HG03196 (cell line): ENCODE measurements around the gene SUGP1.
"Not testable (repeated sequence)": the region's sequence is repeated elsewhere in the genome, so short reads cannot be mapped to it uniquely, and the experiment has no call there.

Source experiments
- ATAC-seq: cut with Tn5 transposase; IDR thresholded peaks from one replicate; pipeline ENCODE4 v1.9.1; 2021; ENCODE audit not compliant: unreplicated experiment

The SUGP1 gene

DNA sequence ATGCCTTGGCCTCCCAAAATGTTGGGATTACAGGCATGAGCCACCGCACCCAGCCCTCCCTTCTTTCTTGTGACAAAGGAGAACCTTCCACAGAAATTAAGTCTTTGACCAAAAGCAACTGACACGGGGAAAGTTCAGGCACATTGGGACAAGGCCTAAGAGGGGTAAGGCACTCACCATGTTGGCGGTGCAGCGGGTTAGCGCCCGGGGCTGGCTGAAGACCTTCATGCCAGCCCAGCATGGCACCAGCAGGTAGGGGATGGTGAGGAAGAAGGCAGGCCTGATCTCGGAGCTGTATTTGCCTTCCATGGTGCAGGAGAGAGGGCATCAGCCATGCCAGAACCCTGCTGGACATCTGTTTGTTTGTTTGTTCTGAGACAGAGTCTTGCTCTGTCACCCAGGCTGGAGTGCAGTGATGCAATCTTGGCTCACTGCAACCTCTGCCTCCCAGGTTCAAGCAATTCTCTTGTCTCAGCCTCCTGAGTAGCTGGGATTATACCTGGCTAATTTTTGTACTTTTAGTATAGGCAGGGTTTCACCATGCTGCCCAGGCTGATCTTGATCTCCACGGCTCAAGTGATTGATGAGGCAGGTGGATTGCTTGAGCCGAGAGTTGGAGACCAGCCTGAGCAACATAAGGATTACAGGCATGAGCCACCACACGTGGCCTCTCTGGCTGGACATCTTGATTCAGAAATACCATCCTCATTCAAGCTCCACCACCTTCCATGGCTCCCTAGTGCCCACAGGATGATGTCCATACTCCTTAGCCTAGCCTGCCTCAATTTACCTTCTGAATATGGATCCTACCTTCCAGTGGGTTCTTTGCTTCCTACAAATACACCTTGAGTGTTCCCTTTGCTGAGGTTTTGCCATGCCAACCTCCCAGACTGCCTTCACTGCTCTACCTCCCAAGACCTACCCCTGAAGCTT, 51.6 kb downstream of the SUGP1 start:
- ATAC-seq = no peak

DNA sequence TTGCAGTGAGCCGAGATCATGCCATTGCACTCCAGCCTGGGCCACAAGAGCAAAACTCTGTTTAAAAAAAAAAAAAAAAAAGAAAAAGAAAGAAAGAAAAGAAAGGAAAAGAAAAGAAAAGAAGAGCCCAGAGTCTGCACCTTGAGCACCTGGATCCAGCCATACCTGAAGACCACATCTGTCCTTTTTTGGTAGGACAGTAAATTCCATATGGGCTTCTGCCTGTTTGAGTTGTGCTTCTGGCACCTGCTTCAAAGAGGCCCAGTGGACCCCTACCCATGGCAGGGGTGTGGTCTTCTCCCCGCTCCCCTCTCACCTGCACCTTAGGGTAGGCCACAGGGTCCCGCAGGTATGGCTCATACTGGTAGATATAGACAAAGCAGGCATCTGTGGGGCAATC, 53.0 kb downstream of the SUGP1 start:
- no peak for ATAC-seq

DNA sequence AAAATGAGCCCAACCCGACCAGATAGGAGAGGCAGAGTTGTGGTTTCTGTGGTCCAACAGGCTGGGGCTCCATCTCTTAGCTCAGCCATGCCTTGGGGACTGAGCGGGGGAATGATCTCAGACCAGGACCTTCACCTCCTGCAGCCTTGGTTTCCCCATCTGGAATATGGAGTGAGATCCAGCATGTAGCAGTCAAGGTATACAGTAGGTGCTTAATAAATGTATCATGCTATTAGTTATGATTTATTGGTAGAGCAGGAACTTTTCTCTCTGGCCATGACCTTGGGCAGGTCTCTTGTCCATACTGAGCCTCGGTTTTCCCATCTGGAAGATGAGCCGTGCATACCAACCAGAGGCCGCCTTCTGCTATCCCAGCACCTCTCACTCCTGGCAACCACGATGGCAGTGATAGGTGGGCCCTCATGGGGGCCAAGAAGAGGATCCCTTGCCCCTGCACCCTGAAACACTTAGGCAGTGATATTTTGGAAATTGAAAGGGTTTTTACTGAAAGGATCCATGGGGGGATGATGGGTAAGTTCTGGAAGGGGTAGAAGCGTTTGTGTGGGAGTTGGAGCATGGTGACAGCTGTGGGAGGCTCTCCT, 56.3 kb downstream of the SUGP1 start:
- ATAC-seq = no peak

DNA sequence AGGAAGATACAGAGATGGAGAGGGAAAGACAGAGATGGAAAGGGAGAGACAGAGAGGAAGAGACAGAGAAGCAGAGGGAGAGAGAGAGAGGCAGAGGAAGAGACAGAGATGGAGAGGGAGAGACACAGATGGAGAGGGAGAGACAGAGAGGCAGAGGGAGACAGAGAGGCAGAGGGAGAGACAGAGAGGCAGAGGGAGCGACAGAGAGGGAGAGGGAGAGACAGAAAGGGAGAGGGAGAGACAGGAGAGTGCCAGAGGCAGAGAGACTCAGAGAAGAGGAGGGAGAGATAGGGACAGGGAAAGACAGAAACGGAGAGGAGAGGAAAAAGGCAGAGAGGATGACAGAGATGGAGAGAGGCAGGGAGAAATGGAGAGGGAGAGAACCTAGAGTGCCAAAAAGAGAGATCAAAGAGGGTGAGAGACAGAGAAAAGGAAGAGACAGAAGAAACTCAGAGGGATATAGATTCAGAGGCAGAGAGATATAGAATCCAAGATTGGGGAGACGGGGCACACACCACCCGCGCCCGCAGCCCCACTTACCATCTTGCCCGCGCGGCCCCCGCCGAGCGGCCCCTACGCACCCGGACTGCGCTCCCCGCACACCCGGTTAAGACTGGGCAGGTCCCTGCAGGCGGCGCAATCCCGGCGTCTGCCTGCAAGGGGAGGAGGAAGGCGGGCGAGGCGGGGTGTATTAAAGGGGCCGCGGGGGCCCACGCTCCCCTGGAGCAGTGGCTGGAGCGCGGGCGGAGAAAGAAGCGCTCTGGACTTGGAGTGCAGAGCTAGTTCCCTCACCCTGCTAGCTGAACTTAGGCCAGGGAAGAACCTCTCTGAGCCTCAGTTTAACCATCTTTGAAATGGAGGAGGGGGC, 57.9 kb downstream of the SUGP1 start:
- ATAC-seq = no peak

DNA sequence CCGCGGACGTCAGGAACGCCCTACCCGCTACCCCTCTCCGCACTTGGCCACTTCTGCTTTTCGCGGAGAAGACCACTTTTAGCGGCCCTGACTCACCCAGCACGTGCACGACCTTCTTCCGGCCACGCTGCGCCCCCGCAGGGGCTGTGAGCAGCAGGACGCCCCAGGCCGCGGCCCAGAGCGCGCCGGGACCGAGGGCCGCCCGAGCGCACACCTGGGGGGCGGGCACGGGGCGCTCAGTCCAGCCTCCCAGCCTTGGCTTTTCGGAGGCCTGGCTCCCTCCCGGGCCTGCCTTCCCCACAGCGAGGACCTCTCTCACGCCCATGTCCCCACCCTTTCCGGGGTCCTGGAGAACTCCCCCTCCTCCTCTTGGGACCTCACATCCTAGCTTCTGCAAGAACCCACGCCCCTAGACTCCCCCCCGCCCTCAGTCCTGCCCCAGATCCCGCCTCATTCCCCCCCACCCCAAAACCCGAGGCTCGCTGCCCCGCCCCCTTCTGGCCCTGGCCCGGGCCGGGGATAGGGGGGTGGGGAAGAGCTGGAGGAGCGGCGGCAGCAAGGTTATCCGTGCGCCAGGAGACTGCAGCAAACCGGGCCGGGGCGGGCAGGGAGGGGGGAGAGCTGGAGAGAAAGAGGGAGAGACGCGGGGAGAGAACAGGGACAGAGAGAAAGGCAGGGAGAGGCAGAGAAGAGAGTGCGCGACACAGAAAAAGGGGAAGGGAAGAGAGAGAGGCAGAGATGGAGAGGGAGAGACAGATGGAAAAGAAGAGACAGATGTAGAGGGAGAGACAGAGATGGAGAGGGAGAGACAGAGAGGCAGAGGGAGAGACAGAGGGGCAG, 58.7 kb downstream of the SUGP1 start:
- ATAC-seq = no peak

DNA sequence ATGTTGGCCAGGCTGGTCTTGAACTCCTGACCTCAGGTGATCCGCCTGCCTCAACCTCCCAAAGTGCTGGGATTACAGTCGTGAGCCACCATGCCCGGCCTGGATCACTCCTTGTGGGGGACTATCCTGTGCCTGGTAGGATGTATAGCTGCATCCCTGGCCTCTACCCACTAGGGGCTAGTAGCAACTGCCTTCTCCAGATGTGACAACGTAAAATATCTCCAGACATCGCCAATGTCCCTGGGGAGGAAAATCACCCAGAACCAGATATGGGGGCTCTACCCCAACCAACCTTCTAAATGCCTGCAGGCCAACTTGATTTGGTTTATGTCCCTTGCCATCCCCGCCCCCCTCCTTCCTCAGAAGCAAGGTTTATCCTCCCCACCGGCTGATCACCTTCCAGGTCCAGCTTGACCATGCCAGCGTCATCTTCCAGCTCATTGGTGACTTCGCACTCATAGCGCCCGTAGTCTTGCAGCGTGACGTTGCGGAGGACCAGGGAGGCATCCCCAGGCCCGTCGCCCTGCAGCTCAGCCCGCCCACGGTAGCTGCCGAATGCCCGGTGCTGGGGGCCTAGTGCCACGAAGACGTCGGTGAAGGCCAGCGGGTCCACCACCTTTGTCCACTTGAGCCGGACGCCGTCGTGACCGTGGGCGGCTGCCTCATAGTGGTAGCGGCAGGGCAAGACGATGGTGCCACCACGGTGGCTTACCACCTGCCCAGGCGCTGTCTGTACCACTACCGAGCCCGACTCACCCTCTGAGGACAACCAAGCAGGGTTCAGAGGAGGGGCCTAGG, 59.7 kb downstream of the SUGP1 start:
- no peak for ATAC-seq

DNA sequence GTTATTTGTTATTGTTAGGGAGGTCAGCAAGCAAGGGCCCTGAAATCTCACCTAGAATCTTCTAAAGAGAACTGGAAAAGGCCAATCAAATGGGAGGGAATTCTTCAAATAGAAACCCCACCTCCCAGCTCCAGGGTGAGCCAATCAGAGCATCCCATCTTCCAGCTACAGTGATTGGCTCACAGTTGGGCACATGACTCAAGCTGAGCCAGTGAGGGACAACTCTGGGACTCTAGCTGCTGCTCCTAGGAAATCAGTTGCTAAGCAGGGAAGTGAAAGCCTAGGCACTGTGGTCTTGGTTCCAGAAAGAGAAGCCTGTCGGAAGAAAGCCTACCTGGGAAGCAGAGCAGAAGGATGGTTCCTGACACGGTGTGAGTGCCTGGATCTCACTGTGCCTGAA, 60.6 kb downstream of the SUGP1 start:
- no peak for ATAC-seq

DNA sequence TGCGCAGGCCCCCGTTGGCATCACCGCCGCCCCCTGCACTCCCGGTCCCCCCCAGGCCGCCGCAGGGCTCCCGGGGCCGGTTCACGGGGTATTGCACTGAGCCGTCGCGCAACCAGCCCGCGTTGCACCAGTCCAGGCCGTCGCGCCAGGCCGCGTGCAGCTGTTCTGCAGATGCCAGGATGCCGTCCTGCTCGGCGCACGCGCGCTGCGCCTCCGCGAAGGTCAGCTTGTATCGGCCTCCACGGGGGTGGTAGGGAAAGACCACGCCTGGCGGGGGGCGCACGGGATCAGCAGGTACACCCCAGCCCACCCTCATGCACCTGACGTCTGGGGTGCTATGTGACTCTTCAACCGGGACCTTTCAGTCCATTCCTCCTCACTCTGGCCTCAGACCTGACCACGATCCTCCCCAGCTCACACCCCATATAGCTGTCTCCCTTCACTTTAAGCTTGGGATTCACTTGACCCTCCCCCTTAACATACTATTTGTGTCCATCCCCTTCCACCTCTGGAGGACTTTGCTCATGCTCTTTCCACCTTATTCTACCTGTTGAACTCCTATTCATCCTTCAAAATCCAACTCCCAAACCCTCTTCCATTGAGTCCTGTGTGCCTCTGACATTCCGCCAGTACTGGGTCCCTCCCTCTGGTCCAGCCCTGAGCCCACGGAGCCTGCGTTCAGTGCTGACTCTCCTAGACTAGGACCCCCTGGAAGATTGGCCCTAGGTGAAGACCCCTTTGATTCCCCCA, 61.5 kb downstream of the SUGP1 start:
- ATAC-seq = no peak

DNA sequence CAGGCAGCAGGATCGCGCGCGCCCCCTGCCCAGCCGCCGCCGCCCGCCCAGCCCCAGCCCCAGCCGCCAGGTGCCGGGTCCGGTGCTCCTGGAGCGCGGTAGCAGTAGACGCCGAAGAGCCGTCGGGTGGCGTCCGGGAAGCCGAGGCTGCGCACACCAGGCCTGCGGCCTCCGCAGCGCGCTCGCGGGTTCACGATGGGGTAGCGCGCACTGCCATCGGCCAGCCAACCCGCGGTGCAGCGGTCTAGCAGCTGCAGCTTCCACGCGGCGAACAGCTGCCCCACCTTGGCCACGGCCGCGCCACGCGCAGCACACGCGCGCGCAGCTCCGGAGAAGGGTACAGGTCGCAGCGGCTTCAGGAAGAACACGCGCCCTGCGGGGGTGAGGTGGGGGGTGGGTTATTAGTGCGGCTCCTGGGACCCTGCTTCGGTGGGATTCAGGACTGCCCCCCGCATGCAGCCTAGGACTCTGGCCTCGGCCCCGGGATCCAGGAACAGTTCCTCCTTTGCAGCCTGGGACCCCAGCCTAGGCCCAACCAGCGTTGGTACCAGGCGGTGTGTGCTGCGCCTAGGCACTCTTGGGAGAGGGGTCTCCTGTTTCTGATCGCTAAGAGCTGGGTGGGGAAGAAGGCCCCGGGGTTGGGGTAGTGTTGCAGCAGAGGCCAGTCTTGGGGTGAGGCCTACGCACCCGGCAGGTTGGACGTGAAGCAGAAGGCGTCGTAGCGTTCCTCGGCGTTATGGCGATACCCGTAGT, 62.3 kb downstream of the SUGP1 start:
- no peak for ATAC-seq

DNA sequence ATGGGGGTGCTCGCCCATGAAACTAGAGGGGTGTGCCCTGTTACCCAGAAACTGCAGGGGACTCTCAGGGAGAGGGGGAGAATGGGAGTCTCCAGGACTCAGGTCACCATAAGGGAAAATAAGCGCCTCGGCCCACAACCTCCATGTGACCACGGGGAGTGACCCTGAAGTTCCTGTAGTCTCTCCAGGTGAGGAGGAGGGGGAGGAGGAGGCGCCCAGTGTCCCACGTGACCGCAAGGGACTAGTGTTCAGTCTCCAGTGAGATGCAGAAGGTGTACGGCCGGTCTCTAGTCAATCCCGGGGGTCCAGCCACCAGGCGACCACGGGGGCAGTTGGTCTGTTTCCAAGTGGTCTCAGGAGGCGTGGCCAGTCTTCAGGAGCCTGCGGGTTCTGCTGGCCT, 63.2 kb downstream of the SUGP1 start:
- no peak for ATAC-seq

DNA sequence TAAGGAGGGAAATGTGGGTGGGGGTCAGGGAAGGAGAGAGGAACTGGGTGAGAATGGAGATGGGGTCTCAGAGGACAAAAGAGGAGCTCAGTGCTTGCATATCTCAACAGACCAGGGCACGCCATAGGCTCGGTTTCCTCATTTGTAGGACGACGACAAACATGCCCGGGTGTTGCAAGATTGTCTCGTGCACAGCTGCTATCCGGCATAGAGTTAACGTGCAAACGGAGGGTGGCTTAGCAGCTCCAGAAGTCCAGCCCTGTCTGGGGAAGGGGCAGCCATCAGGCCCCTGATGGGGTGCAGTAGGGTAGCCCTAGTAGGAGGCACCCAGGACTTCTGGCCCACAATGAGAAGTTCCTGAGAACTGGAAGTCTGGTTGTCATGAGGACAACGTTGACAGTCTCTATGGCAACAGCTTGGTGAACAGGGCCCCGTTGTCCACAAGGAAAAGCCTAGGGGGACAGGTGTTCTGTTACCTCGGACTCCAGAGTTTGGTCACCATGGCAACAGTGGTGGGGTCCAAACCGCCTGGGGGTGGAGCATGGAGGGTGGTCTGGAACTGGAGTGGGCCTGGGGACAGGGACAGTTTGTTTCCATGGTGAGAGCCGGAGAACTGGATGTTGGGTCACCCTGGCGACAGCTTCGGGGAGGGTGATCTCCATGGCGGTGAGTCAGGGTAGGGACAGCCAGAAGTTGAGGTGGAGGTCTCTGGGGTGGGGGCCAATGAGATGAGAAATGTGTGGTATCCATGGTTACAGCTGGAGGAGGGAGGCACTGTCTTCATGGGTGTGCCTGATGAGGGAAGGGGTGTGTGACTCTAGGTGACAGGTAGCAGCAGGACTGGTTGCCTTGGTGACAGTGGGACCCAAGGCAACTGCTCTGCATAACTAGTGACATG, 64.0 kb downstream of the SUGP1 start:
- no peak for ATAC-seq

DNA sequence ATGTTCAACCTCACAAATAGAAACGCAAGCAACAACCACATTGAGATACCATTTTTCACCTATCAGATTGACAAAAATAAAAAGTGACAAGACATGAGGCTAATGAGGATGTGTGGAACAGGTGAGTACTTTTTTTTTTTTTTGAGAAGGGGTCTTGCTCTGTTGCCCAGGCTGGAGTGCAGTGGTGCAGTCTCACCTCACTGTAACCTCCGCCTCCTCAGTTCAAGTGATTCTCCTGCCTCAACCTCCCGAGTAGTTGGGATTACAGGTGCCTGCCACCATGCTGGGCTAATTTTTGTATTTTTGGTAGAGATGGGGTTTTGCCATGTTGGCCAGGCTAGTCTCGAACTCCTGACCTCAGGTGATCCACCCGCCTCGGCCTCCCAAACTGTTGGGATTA, 66.9 kb downstream of the SUGP1 start:
- not testable (repeated sequence) for ATAC-seq

DNA sequence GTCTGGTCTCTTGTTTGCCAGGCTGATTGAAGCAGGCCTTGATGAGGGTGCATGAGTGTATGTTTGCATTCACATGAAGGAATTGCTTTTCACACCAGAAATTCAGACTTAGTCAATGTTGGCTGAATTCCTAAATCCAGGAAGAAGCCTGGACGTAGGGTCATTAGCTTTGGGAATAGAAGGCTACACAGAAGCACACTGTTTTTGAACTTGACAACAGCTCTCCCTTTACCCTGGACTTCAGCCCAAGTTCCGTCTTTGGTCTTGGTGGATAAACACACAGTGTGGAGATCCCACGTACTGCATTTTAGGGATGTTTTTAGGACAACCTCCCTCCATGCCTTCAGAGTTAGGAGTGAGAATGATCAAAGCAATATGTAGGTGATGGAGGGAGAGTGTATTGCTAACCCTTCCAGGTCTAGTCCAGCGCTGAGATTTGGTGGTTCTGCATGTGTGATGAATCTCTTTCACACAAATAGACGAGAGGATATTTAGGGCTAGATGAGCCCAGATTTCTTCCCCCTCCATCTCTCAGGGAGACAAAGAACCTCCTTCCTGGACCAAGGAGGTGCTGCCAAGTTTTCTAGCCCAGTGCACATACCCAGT, 70.0 kb downstream of the SUGP1 start:
- no peak for ATAC-seq

DNA sequence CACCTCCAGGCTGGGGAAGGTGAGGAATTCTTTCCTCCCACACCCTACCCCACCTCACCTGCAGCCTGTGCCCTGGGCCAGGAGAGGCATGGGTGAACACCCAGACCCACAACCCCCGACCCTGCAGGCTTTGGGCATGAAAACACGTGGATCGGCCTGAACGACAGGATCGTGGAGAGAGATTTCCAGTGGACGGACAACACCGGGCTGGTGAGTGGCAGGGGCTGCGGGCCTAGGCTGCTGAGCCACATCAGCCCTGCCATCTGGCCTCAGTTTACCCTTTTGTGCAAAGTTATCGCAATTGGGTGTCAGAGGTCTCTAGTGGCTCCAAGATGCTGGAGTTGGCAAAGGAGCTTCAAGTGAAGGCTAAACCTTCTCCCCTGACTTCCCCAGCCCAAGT, 79.8 kb downstream of the SUGP1 start:
- no peak for ATAC-seq

DNA sequence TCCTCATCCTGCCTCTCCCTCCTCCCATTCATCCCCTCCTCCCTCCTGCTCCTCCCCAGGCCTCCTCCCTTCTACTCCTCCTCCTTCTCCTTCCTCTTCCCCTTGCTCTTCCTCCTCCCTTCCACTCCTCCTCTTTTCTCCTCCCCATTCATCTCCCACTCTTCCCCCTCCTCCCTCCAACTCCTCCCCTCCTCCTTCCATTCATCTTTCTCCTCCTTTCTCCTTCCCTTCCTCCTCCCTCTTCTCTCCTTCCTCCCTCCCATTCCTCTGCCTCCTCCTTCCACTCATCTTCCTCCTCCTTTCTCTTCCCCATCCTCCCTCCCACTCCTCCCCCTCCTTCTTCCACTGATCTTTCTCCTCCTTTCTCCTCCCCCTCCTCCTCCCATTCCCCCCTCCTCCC, 80.6 kb downstream of the SUGP1 start:
- no peak for ATAC-seq

DNA sequence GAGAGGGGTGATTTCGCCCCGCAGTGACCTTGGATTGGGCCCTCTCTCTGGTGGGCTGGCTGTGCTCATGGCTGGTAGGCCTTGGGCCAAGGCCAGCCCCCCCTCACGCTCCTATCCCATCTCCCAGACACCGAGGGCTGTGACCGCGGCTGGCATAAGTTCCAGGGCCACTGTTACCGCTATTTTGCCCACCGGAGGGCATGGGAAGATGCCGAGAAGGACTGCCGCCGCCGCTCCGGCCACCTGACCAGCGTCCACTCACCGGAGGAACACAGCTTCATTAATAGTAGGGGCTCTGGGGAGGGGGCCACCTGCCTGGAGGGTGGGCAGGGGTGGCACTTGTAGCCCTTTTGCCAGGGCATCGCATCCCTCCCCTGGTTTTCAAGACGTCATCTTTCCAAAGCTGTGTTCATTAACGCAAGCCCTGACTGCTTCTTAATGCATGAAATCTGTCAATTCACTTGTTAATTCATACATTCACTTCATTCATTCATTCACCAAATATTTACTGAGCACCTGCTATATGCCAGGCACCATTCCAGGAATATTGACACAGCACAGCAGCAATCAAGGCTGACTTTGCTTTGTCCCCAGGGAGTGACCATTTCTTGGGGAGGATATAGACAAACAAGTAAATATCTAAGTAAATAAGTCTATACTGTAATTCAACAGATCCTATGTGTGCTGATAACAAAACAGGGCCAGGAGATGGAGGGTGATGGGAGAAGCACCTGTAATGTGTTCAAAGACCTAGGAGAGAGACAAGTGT, 82.0 kb downstream of the SUGP1 start:
- ATAC-seq = no peak
